GDM1 (cell line): Measurements from ENCODE around the gene DENND5B.
"Not testable (repeated sequence)": the region's sequence is repeated elsewhere in the genome, so short reads cannot be mapped to it uniquely, and the experiment has no call there.

Experiments used
- DNase-seq: peaks from one replicate; lab custom pipeline; 2025; lab: John Stamatoyannopoulos, UW

DENND5B gene

DNA sequence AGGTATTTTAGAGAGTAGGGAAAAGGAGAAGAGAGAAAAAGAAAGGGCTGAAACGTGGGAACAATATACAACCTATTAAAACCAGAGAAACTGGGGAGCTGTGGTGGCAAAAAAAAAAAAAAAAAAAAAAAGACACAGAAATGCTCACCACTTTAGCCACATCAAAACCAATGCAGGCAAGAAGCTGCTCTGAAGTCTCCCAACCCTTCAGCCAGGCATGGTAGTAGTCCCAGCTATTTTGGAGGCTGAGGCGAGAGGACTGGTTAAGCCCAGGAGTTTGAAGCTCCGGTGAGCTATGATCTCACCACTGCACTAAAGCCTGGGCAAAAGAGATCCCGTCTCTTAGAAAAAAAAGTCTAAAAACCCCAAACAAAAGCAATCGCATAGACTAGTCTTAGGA is 33.2 kb downstream of the DENND5B start:
- DNase-seq = no peak

DNA sequence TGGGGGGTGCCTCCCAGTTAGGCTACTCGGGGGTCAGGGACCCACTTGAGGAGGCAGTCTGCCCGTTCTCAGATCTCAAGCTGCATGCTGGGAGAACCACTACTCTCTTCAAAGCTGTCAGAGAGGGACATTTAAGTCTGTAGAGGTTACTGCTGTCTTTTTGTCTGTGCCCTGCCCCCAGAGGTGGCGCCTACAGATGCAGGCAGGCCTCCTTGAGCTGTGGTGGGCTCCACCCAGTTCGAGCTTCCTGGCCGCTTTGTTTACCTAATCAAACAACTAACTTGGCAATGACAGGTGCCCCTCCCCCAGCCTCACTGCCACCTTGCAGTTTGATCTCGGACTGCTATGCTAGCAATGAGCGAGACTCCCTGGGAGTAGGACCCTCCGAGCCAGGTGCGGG is 35.5 kb downstream of the DENND5B start:
- DNase-seq = not testable (repeated sequence)

DNA sequence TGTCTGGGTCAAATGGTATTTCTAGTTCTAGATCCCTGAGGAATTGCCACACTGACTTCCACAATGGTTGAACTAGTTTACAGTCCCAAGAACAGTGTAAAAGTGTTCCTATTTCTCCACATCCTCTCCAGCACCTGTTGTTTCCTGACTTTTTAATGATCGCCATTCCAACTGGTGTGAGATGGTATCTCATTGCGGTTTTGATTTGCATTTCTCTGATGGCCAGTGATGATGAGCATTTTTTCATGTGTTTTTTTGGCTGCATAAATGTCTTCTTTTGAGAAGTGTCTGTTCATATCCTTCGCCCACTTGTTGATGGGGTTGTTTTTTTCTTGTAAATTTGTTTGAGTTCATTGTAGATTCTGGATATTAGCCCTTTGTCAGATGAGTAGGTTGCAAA is 40.3 kb downstream of the DENND5B start:
- DNase-seq = not testable (repeated sequence)

DNA sequence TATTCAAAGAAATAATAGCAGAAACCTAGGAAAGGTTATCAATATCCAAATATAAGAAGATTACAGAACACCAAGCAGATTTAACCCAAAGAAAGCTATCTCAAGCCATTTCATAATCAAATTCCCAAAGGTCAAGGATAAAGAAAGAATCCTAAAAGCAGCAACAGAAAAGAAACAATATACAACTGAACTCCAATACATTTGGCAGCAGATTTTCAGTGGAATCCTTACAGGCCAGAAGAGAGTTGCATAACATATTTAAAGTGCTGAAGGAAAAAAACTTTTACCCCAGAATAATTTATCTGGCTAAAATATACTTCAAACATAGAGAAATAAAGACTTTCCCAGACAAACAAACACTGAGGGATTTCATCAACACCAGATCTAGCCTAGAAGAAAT is 54.3 kb downstream of the DENND5B start:
- DNase-seq = no peak

DNA sequence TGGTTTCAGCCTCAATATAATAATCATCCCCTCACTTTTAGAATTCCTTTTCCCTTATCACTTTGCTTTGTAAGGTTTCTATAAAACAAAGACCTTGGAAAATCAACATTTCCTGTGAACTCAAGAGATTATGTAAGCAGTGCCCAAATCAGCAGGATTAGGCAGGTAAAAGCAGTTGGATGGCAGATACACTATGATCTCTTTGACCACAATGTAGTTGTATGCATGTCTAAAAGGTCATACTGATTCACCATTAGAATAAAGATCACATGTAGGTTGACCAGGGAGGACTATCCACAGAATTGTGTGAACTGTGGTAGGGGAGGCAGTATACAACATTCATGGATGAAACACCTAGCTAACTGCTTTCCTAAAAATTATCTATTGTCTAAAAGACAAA is 57.5 kb downstream of the DENND5B start:
- DNase-seq = no peak

DNA sequence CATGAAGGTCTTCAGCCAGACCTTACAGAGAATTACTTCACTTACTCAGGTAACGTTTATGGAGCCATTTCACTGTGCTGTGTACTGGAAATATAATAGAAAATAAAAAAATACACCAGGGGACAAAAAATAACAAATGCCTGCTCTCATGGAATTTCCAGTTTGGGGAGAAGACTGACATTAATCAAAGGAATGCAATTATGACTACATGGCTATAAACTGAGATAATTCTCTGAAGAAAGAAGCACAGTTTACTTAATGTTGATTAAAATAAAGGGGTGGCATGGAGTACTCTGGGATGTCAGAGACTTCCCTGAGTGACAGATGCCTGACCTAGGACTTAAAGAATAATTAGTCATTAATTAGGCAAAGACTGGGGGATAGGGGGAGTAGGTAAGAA is 59.0 kb downstream of the DENND5B start:
- DNase-seq = no peak

DNA sequence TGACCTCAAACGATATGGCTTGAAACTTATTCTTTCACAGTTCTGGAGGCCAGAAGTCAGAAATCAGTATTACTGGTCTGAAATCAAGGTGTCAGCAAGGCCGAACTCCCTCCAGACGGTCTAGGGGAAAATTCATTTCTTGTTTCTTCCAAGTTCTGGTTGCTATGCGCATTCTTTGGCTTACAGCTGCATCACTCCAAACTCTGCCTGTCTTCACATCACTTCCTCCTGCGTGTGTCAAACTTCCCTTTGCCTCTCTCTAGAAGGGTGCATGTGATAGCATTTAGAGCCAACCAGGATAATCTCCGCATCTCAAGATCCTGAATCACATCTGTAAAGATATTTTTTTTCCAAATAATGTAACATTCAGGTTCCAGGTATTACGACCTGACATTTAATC is 62.8 kb downstream of the DENND5B start:
- no peak for DNase-seq

DNA sequence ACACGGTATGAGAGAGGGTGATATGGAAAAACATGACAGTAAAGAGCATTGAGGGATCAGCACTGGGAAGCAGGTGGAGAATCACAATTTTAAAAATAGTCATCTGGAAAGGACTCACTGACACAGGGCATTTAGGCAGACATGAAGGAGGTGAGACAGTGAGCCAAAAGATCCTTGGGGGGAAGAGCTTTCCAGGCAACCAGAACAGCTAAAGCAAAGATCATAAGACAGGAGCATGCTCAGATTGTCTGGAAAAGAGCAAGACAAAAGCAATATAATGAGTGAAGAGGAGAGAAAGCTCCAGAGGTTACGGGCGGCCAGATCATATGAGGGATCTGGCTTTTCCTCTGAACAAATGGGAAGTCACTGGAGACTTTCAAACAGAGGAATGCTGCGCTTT is 63.9 kb downstream of the DENND5B start:
- DNase-seq = no peak

DNA sequence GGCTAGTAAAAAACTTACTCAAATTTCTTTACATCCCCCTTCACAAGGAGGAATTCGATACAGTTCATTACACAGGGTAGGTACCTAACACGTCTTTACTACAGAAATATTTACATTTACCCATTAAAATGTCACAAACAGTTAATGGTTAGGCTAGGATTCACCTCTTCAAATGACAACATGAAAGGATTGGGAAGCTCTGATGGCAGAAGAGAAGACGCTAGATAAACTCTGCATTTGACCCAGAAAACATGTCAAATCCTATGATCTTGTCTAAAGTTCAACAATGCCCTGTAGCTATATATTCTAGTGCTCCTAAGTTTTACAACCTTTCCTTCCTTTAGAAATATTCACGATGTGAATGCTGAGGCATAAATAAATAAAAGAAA is 64.8 kb downstream of the DENND5B start:
- DNase-seq = no peak

DNA sequence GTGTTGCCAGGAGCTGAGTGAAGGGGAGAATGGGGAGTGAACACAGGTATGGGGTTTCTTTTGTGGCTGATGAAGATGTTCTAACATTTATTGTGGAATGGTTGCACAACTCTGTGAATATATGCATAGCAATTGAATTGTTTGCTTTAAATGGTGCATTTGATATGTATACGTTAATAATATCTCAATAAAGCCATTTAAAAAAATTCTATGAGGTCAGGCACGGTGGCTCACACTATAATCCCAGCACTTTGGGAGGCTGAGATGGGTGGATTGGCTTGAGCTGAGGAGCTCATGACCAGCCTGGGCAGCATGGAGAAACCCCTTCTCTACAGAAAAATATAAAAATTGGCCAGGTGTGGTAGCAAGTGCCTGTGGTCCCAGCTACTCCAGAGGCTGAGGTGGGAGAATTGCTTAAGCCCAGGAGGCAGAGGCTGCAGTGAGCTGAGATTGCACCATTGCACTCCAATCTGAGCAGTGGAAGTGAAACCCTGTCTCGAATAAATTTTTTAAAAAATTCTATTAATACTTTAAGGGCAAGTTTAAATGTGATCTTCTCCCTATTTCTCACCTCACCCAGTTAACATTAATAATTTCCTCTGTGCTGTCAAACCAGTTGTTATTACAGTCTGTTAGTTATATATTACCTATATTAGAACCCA is 65.3 kb downstream of the DENND5B start:
- DNase-seq = no peak

DNA sequence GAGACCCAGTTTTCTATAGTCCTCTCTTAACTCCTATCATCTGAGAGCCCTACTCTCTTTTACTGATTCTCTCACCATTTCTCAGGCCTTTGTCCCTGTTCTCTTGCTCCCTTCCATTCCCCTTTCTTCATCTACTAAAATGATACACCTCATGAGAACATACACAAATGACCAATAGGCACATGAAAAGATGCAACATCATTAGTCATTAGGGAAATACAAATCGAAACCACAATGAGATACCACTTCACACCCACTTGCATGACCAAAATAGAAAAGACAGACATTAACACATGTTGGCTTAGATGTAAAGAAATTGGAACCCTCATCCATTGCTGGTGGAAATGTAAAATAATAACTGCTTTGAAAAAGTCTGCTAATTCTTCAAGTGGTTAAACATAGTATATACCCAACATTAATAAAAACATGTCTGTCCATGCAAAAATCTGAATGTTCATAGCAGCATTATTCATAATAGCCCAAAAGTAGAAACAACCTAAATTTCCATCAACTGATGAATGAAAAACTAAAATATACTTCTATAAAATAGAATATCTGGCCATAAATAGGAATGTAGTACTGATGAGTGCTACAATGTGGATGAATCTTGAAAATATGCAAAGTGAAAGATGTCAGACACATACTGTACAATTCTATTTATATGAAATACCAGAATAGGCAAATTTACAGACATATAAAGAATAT is 66.0 kb downstream of the DENND5B start:
- DNase-seq = no peak

DNA sequence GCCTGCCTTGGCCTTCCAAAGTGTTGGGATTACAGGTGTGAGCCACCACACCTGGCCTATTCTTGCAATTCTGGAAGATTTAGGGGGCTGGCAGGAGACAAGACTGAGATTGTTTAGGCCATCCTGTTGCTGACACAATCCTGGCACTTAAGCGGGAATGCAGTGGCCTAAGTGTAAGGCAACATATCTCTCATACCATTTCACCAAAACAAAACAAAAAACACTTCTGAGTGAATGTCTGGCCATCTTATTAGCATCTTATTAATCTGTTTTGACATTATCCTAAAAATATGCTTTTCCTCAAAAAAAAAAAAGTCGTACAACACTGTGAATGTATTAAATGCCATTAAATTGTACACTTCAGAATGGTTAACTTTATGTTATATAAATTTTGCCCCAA is 67.6 kb downstream of the DENND5B start:
- DNase-seq = no peak

DNA sequence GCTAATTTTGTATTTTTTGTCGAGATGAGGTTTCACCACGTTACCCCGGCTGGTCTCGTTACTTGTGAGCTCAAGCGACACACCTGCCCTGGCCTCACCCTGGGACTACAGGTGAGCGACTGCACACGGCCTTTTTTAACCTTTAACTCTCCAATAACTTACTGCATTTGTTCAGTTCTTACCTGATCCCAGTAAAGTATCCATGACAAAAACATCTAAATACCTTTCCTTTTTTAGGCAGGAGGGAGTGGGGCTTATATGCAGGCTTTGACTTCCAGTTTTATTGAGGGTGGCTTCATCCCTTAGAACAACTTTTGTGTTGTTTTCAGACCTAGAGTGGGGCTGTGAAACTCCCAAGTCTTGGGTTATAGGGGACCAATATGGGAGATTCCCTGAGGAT is 68.3 kb downstream of the DENND5B start:
- DNase-seq = no peak

DNA sequence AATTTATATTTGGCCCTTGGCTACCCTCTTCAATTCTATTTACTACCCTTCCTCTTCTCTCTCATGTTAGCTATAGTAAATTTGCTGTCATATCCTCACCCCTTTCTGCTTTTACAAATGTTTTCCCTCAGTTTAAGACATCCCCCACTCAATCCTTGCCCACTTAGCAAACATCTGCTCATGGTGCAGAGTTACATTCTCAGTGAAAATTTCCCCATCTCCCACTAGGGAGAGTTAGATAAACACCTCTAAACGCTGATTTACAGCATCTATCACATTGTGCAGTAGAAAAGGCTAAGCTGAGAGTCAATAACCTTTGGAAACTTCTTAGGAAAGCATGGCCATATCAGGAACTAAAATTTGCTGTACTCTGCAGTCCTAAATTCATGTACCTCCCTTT is 69.0 kb downstream of the DENND5B start:
- no peak for DNase-seq

DNA sequence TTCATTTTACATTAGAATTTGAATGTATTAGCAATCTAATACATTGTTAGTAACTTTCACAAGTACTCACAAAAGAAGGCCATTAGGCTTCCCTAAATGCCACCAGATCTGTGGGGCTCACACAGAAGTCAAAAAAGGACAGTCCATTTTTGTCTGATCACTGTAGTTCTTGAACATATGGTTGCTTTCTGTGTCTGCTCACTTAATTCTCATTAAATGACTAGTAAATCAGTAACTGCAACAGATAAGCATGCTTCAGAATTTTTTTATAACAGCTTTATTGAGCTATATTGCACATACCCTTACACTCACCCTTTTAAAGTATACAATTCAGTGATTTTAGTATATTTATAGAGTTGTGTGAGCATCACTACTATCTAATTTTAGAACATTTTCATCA is 71.4 kb downstream of the DENND5B start:
- no peak for DNase-seq

DNA sequence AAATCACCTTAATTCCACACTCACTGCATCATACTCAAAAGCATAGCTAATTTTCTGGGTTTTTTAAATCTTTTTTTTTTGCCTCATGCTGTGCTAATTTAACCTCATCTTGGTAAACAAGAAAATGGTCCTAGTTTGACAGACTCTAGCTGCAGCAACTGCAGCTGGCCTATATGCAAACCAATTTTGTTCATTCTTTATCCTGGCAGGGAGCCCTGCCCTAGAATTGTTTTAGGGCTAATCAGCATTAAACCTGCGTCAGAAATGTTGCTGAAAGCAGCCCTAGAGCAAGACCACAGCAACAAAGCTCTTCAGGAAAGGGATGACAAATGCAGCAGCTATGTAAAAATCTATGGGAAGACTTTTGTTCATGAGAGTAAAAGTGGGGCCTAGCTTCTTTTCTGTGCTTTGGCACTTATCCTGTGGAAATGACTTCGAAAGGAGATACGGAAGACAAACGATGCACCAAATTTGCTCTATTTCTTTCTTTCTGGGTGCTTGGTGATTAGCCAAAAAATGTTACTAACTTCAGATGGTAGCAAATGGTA is 72.2 kb downstream of the DENND5B start:
- no peak for DNase-seq

DNA sequence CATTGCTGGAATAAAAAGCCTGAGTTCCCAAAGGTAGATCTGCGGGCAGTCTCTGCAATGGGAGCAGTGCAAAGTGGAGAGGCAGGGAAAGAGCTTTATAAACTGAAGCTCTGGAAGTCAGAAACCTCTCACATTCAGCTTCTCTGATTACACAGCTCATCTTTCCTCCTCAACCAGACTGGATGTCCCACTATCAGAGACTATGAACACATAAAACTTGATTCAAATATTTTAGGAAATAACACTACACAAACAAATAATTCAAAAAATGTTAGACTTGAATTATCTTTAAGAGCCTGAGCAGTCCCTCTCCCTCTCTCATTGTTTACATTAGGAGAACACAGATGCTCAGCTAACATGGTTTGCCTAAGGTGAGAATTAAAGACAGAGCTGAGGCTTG is 72.9 kb downstream of the DENND5B start:
- no peak for DNase-seq

DNA sequence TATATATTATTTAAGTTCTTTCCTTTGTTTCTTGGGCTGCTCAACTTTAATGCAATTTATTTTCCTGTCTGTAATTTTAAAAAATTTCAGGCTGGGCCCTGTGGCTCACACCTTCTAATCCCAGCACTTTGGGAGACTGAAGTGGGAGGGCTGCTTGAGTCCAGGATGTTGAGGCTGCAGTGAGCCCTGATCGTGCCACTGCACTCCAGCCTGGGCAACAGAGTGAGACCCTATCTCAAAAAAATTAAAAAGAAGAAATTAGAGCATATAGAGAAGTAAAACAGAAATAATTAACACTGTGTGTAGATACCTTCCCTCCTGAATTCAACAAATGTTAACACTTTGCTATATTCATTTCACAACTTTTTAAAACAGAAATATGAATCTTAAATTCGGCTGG is 74.2 kb downstream of the DENND5B start:
- DNase-seq = no peak

DNA sequence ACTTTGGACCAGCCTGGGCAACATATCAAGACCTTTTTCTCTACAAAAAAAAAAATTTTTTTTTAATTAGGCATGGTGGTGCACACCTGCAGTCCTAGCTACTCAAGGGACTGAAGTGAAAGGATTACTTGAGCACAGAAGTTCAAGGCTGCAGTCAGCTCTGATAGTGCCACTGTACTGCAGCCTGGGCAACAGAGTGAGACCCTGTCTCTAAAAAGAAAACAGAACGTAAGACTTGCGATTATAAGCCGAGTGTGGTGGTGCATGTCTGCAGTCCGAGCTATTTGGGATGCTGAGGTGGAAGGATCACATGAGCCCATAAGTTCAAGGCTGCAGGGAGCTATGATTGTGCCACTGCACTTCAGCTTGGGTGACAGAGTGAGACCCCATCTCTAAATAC is 76.0 kb downstream of the DENND5B start:
- DNase-seq = no peak

DNA sequence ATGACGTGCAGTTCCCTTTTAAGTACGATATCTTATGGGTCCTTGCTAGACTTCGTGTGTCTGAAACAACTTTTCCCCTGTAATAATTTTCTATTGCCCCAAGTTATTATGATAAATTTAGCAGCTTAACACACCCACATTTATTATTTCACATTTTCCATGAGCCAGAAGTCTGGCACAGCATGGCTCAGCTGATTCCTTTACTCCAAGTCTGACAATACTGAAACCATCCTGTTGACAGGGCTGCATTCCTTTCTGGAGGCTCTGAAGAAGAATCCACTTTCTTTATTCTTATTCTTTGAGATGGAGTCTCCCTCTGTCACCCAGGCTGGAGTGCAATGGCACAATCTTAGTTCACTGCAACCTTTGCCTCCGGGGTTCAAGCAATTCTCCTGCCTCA is 80.9 kb downstream of the DENND5B start:
- DNase-seq = no peak

DNA sequence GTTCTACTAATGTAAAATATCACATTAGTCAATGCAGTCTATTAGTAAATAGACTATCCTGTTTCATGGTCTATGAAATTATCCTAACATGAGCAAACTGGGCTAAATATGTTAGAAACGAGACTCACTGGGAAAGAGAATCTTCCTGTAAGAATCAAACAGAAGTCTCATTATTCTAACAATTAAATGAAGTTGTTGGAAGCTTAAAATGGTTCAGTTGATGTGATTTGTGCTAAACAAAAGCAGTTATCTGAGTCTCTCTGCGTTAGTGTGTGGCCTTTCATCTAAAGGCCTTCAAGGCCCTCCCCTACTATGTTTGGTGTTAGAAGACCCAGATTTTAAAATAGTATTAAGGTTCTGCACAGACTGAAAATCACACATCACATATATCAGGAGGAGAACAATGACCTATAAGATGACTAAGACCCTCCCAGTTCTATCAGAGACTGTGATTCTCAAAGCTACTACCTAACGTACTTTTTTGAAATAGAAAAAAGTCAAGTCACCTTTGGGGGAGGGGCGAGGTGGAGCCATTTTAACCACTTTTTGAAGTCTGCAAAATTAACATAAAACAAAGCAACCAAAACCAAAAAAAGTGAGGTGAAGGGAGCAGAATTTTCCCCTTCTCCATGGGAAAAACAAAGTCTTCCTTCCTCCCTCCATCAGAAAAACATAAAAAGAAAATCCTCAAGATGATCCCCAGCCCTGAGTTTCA is 82.3 kb downstream of the DENND5B start:
- no peak for DNase-seq

DNA sequence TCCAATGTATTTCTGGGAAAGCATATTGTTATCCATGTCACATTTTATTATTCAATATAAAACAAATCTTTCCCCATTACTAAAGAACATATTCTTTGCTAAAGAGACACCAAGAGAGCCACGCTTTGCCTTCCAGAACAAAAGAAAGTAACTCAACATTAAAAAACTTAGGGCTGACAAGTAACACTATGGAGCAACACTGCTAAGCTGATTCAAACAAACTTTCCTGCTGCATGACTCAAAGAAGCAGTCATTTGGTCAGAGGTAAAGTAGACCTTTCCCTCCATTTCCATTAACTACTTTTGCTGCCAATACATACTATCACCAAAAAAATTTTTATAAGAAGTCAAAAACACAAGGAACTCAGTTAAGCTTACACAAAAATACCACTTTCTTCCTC is 83.0 kb downstream of the DENND5B start:
- DNase-seq = no peak
